HG02884 (cell line): ENCODE measurements around the gene SPOCK1.
"Not testable (repeated sequence)": the region's sequence is repeated elsewhere in the genome, so short reads cannot be mapped to it uniquely, and the experiment has no call there.

ENCODE experiments used
- ATAC-seq: cut with Tn5 transposase; IDR thresholded peaks from one replicate; pipeline ENCODE4 v1.9.1; 2021; ENCODE audit warnings: mild to moderate bottlenecking, moderate library complexity; ENCODE audit not compliant: unreplicated experiment

Gene SPOCK1

DNA sequence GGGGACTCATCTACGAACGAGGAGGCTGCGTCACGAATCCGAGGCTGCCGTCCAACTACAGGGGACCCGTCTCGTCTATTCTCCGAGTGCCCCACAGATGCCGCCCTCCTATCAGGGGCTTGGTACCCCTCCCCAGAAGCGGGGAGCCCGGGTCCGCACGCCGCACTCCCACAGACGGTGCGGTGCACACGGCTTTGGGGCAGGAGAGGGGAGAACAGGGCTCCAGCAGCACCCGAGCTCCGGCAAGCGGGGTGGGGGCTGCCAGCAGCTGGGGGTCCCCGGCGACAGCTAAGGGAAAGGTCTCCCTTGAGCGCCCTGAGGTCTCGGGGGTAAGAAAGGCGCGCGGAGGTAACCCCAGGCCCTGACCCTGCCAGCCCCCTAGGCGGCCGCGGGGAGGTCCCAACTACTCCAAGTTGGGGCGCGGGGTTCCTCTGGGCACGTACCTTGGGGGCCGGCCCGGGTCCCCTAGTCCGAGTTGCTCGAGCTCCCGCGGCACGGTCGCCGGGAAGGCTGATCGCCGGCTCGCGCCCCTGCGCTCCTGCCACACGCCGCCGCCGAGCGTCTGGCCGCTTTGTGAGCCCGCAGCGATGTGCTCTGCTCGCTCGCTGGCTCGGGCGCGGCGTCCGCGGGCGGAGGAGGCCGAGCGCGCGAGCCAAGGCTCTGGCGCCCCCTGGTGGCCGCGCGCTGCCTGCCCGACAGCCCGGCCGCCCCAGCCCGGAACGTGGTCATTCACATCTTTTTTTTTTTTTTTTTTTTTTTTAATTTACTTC is at the start of gene SPOCK1:
Gene SPOCK1, minus strand, starts transcription at position 591 of the 770 bp plus-strand sequence.
- peak; percentile 89 for ATAC-seq

DNA sequence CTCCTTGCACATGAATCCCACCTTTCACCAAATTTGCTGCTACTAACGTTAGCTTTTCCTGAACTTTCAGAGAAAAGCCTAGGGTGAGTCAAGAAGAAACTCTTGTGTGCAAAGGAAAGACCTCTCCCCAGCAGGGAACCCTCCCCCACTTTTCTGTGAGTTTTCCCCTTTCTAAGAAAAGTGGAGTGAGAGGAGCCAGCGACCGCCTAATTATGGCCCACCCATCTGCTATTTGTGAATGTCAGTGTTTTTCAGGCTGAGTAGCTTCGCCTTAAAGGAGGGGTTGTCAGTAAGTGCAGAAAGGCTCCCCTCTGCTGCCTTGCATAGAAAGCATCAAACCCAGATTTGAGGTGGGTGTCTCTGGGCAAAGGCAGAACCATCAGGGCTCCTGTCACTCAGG is 46.8 kb upstream of the SPOCK1 start:
- no peak for ATAC-seq

DNA sequence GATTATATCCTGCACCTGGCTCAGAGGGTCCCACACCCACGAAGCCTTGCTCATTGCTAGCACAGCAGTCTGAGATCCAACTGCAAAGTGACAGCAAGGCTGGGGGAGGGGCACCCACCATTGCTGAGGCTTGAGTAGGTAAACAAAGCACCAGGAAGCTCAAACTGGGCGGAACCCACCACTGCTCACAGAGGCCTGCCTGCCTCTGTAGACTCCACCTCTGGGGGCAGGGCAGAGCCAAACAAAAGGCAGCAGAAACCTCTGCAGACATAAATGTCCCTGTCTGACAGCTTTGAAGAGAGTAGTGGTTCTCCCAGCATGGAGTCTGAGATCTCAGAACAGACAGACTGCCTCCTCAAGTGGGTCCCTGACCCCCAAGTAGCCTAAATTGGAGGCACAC is 36.3 kb upstream of the SPOCK1 start:
- not testable (repeated sequence) for ATAC-seq

DNA sequence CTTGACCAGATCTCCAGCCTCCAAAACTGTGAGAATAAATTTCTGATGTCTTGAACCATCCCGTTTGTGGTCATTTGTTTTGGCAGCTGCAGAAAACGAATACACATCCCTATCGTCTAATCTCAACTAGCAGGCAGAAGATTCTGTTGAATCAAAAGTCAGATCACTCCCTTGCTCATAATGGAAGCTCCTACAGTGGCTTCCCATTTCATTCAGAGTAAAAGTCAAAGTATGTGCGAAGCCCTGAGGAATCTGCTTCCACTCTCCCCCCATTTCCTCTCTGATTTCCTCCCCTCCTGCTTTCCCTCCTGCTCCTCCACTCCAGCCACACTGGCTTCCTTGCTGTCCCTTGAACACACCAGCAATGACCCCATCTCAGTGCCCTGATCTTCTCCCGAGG is 34.8 kb upstream of the SPOCK1 start:
- ATAC-seq, result no peak

DNA sequence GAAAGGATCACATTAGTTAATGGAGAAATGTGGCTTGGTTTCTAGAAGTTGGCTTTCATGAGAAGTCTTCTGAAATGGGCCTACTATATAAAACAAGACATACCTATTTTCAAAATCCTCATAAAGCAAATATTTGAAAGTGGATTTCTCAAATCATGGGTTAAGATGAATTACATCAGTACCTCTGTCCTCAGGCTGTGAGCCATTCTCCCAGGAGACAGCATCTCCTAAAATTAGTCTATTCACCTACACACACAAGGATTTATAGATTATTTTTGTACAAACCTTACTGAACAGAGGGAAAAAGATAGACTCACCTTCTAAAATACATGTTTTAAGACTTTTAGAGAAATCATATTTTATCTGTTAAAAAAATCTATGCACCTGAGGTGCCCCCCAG is 32.1 kb upstream of the SPOCK1 start:
- no peak for ATAC-seq

DNA sequence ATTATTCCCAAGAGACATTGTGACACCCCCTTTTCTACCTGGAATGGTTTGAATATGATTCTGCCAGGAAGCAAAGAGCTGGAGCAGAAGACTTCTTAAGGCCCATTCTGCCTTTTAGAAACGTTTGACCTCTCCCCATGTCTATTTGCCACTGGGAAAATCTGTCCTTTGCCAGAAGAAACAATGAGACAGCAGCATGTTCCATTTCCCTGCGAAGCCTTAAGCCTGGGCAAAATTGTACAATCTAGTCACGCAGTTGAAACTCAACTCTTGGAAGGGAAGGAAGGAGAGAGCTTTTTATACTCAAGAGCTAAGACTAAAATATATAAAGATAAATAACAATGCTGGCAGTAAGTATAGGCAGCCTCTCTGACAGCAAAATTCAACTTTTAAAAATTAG is 22.1 kb upstream of the SPOCK1 start:
- ATAC-seq, result no peak

DNA sequence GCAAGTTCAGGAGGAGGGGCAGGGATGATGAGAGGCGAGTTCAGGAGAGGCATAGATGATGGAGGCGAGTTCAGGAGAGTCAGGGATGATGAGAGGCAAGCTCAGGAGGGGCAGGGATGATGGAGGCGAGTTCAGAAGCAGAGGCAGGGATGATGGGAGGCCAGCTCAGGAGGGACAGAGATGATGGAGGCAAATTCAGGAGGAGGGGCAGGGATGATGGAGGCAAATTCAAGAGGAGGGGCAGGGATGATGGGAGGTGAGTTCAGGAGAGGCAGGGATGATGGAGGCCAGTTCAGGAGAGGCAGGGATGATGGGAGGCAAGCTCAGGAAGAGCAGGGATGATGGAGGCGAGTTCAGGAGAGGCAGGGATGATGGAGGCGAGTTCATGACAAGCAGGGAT is 17.8 kb upstream of the SPOCK1 start:
- no peak for ATAC-seq

DNA sequence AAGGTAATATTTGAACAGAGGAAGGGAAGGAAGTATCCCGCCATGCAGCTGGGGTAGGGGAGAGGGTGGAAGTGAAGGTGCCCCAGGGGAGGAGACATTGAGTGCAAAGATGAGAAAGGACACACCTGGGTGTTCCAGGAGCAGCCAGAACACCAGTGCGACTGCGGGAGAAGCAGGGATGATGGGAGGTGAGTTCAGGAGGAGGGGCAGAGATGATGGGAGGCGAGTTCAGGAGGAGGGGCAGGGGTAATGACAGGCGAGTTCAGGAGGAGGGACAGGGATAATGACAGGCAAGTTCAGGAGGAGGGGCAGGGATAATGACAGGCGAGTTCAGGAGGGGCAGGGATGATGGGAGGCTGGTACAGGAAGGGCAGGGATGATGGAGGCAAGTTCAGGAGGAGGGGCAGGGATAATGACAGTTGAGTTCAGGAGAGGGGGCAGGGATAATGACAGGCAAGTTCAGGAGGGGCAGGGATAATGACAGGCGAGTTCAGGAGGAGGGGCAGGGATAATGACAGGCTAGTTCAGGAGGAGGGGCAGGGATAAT is 17.2 kb upstream of the SPOCK1 start:
- no peak for ATAC-seq

DNA sequence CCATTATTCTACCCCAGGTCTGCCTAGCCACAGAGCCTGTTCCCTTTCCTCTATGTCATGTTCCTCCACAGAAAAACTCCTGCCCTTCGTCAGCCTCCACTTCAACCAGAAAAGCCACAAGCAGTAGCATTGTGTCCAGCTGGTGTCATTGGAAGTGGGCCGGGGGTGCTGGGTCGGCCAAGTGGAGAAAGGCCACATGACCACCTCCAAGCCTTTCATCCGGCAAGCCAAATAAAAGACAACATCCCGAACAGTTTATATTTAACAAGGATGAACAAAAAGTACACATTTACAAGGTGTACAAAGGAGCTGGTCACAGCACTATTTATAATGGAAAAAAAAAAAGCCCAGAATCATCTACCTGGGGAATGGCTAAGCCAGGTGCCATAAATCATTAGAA is 16.1 kb upstream of the SPOCK1 start:
- no peak for ATAC-seq

DNA sequence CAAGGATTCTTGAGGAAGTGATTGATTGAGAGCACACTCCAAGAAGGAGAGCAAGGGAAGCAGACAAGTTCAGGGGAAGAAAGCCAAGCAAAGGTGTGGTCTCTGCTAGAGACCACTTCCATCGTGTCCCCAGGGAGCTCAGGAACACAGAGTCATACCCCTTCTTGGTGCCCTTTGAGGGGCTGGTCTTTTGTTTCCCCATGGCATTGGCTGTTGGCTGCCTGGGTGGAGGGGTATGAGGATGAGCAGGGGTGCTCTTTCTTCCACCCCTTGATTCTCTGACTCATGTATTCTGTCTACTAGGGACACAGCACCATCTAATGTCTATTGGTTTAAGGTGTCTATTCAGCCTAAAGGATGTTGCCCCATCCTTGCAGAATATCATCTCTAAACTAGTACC is 11.5 kb upstream of the SPOCK1 start:
- no peak for ATAC-seq

DNA sequence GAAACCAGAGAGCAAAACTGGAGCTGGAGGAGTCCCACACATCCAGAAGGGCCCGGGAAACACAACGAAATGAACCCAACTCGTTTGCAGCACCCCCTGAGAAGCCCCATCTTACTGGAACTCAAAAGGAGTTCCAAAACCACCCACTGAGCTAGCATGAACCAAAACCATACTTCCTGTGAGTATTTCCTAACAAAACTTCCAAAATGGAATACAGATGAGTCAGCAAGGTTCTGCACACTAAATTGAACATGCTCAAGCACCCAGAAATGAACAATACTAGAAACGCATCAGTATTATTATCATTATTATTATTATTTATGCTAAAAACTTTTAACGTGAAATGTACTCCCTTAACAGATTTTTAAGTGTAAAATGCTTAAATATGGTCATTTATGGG is 8.0 kb upstream of the SPOCK1 start:
- no peak for ATAC-seq

DNA sequence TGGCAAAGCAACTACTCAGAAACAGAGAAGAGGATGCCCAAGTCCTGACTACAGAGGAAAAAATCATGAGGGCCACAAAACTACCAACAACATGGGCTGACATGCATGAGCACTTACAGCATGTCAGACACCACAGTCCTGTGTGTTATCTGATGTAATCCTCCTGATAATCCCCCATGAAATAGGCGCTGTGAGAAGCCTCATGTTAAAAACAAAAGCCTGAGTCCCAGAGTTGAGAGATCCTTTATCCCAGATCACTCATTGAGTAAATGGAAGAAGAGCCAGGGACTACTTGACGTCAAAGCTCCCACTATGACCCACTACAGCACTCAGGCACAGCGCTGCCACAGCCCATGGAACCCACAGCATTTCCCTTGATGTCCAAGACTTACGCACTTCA is 7.2 kb upstream of the SPOCK1 start:
- ATAC-seq, result no peak

DNA sequence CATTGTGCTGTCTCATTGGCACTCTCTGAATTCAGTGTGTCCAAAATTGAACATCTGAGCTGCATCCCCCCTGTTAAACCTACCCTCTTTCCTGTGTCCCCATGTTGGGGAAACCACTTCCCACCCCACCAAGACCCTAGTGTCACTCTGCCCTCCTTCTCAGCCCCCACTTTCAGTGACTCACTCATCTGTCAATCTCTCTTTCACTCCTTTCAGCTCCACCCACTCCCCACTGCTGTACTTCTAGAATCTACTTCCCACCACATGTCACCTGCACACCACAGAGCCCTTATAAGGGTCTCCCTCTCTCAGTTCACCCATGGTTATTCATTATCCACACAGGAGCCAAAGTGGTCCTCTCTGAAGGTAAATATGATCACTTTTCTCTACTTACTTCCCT is 5.8 kb upstream of the SPOCK1 start:
- ATAC-seq, result no peak

DNA sequence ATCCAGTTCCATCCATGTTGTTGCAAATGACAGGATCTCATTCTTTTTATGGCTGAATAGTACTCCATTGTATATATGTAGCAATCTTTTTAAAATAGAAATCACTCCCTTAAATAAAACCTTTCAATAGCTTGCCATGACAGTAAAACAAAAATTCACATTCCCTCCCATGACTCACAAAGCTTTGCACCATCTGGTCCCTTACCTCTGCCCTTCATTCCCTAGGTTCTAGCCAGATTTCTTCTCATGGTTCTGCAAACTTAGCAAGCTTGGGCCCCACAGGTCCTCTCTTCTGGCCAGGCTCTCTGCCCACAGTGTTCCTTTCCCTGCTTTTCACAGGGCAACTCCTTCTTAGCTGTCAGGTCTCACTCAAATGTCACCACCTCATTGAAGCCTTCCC is 4.3 kb upstream of the SPOCK1 start:
- ATAC-seq, result no peak

DNA sequence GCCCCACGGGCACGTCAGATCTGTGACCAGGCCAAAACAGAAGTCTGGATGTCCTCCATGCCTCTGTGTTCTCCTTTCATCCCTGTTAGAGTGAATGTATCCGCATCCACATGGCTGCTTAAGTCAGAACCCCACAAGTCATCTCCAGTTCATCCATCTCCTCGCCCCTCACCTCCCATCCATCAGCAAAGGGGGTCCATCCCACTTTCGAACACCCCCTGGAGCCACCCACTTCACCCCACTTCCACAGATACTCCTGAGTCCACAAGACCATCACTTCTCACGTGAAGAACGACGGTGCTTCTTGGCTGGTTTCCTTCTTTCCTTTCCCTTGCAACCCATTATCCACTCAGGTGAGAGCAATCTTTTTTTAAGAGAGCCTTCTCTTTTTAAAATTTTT is 3.5 kb upstream of the SPOCK1 start:
- ATAC-seq, result no peak

DNA sequence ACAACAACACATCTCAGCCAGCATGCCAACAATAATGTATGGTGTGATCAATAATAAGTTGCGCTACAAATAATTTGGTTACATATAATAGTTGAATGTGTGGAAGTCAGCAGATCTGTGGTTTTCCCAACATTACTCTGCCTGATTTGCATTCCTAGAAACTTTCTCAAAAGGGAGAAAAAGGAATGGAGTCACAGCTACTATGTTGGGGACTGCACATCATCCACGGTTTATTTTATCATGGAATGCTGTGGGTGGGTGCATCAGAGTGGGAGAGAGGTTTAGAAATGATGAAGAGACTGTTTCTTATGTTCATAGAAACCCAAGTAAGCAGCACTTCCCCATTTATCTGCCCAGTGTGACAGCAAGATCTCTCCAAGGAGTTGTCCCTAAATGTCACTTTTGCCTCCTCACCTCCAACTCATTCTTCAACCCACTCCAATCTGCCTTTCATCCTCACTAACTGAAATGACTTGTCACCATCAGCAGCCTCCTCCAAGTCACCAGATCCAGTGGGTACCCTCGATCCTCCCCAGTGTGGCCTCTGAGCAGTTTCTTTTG is 2.8 kb upstream of the SPOCK1 start:
- no peak for ATAC-seq

DNA sequence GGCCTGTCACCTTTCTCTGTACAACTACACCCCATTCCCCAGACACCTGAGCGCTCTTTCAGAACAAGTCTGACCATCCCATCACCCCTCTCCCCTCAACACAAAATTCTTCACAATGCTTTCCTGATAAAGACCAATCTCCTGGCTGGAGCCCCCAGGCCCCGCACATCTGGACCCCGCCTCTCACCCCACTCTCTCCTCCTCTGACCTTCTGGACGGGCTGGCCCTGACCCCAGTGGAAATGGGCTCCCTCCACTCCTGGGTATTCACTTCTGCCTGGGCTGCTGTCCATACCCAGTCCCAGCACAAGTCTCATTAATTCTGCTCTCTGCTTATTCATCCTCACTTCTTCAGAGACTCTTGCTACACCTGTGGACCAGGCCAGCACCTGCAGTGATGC is 2.1 kb upstream of the SPOCK1 start:
- no peak for ATAC-seq

DNA sequence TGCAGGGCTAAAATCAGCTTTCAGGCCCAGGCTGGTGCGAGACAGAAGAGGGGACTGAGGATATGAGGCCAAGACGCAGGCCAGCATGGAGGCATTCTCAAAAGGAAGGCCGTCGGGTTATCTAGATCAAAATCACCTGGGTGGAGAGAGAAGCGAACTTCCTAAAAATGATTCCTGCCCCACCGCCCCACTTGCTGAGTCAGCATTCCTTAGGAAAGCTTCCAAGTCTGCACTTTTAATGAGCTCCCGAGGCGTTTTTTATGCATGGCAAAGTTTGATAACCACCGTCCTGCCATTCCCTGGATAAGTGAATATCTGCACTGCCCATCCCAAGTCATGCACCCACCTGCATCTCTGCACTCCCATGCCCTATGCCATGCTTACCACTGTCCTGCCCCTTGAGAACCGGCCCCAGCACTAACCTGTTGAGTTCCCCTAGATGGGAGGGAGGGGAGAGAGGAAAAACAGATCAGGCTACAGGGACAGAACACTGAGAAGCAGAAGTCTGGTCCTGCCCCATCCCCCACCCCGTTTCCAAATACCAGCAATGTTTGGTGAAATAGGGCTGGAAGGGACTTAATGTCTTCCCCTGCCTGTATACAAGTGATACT is 1.6 kb upstream of the SPOCK1 start:
- ATAC-seq, result no peak

DNA sequence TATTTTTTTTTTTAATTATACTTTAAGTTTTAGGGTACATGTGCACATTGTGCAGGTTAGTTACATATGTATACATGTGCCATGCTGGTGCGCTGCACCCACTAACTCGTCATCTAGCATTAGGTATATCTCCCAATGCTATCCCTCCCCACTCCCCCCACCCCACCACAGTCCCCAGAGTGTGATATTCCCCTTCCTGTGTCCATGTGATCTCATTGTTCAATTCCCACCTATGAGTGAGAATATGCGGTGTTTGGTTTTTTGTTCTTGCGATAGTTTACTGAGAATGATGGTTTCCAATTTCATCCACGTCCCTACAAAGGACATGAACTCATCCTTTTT is 351 bp upstream of the SPOCK1 start:
- not testable (repeated sequence) for ATAC-seq

DNA sequence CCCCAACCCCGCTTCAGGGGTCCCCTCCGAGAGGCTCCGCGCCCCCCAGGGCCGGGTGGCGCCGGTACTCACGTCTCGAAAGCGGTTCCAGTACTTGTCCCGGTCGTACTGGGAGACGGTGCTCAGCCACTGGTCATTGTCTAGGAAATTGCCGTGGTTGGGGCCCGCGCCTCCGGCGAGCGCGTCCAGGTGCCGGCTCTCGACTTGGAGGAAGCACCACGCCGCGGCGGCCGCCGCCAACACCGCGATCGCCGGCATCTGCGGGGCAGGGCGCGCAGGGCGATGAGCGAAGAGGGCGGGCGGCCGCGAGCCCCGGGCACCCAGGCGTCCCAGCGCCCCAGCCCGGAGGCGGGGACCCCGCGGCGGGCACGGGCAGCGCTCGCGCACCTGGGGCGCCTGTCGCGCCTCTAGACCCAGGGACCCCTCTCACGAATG is 808 bp downstream of the SPOCK1 start:
- ATAC-seq, result no peak

DNA sequence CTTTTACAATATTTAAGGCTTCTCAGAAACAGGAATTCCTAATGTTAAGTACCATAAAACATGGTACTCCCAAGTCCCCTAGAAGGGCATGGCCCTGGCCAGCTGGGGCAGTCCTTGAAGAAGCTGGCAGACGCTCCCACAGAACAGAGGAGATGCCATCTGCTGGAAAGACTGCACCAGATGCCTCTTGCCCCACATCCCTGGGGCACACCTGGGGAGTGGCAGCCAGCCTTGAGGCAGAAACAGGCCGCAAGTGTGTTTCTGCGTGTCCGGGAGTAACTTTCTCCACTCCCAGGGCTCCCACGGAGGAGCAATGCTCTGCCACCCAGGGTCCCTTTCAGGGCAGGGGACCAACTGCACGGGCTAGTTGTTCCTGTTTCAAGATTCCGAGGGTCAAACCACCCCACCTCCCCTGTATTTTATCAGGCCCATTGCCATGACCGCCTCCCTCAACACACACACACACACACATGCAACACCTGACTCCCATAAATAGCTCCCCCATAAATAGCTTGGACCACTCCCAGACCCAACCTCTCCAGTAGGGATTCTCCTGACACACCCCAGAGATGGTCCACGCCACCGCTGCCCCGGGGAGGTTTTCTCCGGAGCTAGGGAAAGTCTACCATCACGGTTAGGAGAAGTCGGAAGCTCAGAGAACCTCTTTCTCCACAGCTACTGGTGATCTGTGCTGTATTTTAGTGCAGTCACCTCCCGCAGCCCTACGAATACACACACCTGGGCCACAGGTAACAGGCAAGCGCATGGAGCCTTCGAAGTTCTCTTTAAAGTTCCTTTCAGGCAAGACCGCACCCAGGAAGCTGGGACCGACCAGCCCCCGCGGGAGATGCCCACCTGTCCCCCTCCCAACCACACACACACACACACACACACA is 1.5 kb downstream of the SPOCK1 start:
- ATAC-seq, result no peak
